ENCODE results near the gene C18orf54.
"Not testable (repeated sequence)": the region's sequence is repeated elsewhere in the genome, so short reads cannot be mapped to it uniquely, and the experiment has no call there.

DNA sequence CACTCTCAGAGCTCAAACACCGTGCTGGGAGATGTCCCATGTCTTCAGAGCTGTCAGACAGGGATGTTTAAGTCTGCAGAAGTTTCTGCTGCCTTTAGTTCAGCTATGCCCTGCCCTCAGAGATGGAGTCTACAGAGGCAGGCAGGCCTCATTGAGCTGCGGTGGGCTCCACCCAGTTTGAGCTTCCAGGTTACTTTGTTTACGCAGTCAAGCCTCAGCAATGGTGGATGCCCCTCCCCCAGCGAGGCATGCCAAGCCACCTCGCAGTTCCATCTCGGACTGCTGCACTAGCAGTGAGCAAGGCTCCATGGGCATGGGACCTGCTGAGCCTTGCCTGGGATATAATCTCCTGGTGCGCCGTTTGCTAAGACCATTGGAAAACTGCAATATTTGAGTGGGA is 48.1 kb upstream of the C18orf54 start:
- TF ChIP-seq CTCF (IDR thresholded peaks at IDR 0.05; ENCODE audit: insufficient read depth, low read length); POLR2AphosphoS5 (IDR thresholded peaks at IDR 0.05; ENCODE audit: low read depth): not testable (repeated sequence)
